GM10248 (cell line): ENCODE measurements around the gene PITX1.

ENCODE experiments used
- CTCF ChIA-PET: fragments of 300-600 bp; sonication (Branson Sonifier 250); formaldehyde crosslinking; extraction: SDS; loops from one replicate; lab custom pipeline; 2021; ENCODE audit warnings: antibody characterized with exemption; lab: Yijun Ruan, JAX
- POLR2A ChIA-PET: fragments of 350-650 bp; sonication (Branson Sonifier 250); formaldehyde crosslinking; extraction: SDS; loops from one replicate; lab custom pipeline; 2020; ENCODE audit warnings: antibody characterized with exemption; lab: Yijun Ruan, JAX
- DNase-seq: peaks from one replicate; pipeline ENCODE4 v3.0.0; 2012; ENCODE audit errors: extremely low spot score
- TF ChIP-seq, protein P1 (sequence below): IDR thresholded peaks from 2 replicates; pipeline ENCODE4 v1.5.1; 2012; ENCODE audit warnings: mild to moderate bottlenecking, low read depth; ENCODE audit errors: extremely low read depth, missing control alignments, control extremely low read depth

Gene PITX1

GRCh38 chr5:135075621-135076020, 41.6 kb upstream of the PITX1 start:
- CTCF ChIA-PET = no interaction called here
- DNase-seq = no peak
- TF ChIP-seq, protein P1, sequence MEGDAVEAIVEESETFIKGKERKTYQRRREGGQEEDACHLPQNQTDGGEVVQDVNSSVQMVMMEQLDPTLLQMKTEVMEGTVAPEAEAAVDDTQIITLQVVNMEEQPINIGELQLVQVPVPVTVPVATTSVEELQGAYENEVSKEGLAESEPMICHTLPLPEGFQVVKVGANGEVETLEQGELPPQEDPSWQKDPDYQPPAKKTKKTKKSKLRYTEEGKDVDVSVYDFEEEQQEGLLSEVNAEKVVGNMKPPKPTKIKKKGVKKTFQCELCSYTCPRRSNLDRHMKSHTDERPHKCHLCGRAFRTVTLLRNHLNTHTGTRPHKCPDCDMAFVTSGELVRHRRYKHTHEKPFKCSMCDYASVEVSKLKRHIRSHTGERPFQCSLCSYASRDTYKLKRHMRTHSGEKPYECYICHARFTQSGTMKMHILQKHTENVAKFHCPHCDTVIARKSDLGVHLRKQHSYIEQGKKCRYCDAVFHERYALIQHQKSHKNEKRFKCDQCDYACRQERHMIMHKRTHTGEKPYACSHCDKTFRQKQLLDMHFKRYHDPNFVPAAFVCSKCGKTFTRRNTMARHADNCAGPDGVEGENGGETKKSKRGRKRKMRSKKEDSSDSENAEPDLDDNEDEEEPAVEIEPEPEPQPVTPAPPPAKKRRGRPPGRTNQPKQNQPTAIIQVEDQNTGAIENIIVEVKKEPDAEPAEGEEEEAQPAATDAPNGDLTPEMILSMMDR = no peak
- POLR2A ChIA-PET = no interaction called here

DNA sequence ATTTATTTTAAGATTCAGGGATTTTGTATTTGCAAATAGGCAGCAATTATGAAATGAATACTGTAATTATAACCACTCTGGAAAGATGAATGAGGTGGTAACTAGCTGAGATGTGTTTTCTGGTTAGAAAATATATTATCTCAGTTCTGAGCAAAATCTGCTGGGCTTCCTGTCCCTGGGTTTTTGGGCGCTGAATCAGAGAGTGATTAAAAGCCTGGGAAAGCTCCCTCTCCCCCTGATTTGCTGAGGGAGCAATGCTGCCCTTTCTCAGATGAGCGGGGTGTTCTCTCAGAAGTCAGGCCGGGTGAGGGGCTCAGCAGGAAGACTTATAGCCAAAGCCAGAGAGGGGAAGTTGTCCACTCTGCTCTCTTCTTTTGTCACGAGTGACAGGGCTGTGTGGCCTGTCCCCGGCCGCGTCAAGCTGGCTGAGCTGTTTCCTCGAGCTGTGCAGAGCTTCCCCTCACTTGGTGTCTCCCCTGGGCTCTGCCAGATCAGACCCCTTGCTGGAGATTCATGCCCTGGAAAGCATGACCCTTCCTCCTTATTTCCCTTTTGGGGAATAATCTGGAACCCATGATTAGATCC, 39.8 kb upstream of the PITX1 start:
- ChIA-PET CTCF (no interaction called here), POLR2A (no interaction called here)
- DNase-seq = no peak
- TF ChIP-seq, protein P1 = no peak

GRCh38 chr5:135072387-135073281, 38.6 kb upstream of the PITX1 start:
- TF ChIP-seq, protein P1 = no peak
- no peak for DNase-seq
- CTCF ChIA-PET = no interaction called here
- POLR2A ChIA-PET = no interaction called here

GRCh38 chr5:135071311-135071710, 37.3 kb upstream of the PITX1 start:
- ChIA-PET CTCF (no interaction called here), POLR2A (no interaction called here)
- no peak for DNase-seq
- TF ChIP-seq, protein P1 = no peak

GRCh38 chr5:135069895-135070657, 36.0 kb upstream of the PITX1 start:
- POLR2A ChIA-PET = no interaction called here
- no peak for DNase-seq
- TF ChIP-seq, protein P1 = no peak
- CTCF ChIA-PET = no interaction called here

GRCh38 chr5:135069016-135069770, 35.2 kb upstream of the PITX1 start:
- no peak for DNase-seq
- ChIA-PET CTCF (no interaction called here), POLR2A (no interaction called here)
- TF ChIP-seq, protein P1 = no peak
